Lower lobe of right lung (tissue), 2 donors: ENCODE data around the gene STAM. TPM values are rescaled to one million over a fixed set of nuclear protein-coding genes. Genes with fewer than 3 reads are reported as not detected.
"Not testable (repeated sequence)": the region's sequence is repeated elsewhere in the genome, so short reads cannot be mapped to it uniquely, and the experiment has no call there.

Experiments used
- ATAC-seq, 2 donors: fragments of 200-7000 bp; cut with Tn5 transposase; one replicate each; pipeline ENCODE4 v1.9.1; 2020 to 2022; ENCODE audit warnings: mild to moderate bottlenecking in 2 of 2, moderate library complexity in 2 of 2
- DNase-seq: peaks from one replicate; pipeline ENCODE4 v3.0.0-alpha.2; 2020
- H3K27ac ChIP-seq: fragments of 200-600 bp; one replicate; pipeline ENCODE4 v1.8.0; 2022
- H3K27me3 ChIP-seq: fragments of 200-600 bp; one replicate; pipeline ENCODE4 v1.8.0; 2022; ENCODE audit warnings: low read depth
- H3K36me3 ChIP-seq: fragments of 200-600 bp; one replicate; pipeline ENCODE4 v1.8.0; 2022; ENCODE audit warnings: mild to moderate bottlenecking
- H3K4me1 ChIP-seq: fragments of 200-600 bp; one replicate; pipeline ENCODE4 v1.8.0; 2022
- H3K4me3 ChIP-seq: fragments of 200-600 bp; one replicate; pipeline ENCODE4 v1.8.0; 2022; ENCODE audit warnings: mild to moderate bottlenecking
- H3K9me3 ChIP-seq: fragments of 200-600 bp; one replicate; pipeline ENCODE4 v1.8.0; 2022
- CTCF ChIP-seq: fragments of 200-600 bp; IDR thresholded peaks from one replicate; pipeline ENCODE4 v1.8.0; 2022; ENCODE audit warnings: antibody characterized with exemption, mild to moderate bottlenecking
- intact Hi-C: fragments of 100-400 bp; cut with DNase I; formaldehyde crosslinking; loops from one replicate; pipeline ENCODE4 v1.11.0; 2022
- total RNA-seq: library from RNA; stranded (reverse); fragmentation: NEBNext Ultra II Directional; extraction: Animal tissue kit (Norgen Biotek cat#: 25700); gene quantifications from one replicate; pipeline ENCODE4 v1.2.1, GENCODE V29; 2021
- donor health status: DM: no; HTN: yes; CAD: no; lungs with severe emphysema.

The STAM gene
- total RNA-seq, 1 donor from 2014 or later, result 30.3 TPM

GRCh38 chr10:17622061-17622460, 21.9 kb upstream of the STAM start:
- TF ChIP-seq CTCF, result no peak
- no peak overlapping the region for H3K4me3 ChIP-seq
- peaks cover 7% of the 10 kb centered on the region for H3K4me1 ChIP-seq
- no peaks in the 10 kb centered on the region for H3K36me3 ChIP-seq
- intact Hi-C loops, result no loop called here
- H3K27me3 ChIP-seq, result no peaks in the 10 kb centered on the region
- ATAC-seq (no peak), DNase-seq (no peak)
- H3K27ac ChIP-seq, result no peak overlapping the region
- H3K9me3 ChIP-seq, result no peaks in the 10 kb centered on the region

- no peaks in the 10 kb centered on the region for H3K4me1 ChIP-seq
- no peaks in the 10 kb centered on the region for H3K36me3 ChIP-seq
- no peak overlapping the region for H3K4me3 ChIP-seq
- ATAC-seq (no peak), DNase-seq (no peak)
- intact Hi-C loops, result no loop called here
- H3K27me3 ChIP-seq, result no peaks in the 10 kb centered on the region
- H3K27ac ChIP-seq, result no peak overlapping the region
- no peaks in the 10 kb centered on the region for H3K9me3 ChIP-seq
- TF ChIP-seq CTCF, result no peak
Observed at GRCh38 chr10:17624996-17625395, 19.0 kb upstream of the STAM start.

GRCh38 chr10:17626656-17627055, 17.3 kb upstream of the STAM start:
- ATAC-seq (no peak), DNase-seq (no peak)
- H3K36me3 ChIP-seq, result no peaks in the 10 kb centered on the region
- no peak for TF ChIP-seq CTCF
- intact Hi-C loops, result no loop called here
- no peak overlapping the region for H3K27ac ChIP-seq
- H3K27me3 ChIP-seq, result no peaks in the 10 kb centered on the region
- no peak overlapping the region for H3K4me3 ChIP-seq
- H3K4me1 ChIP-seq, result no peaks in the 10 kb centered on the region
- no peaks in the 10 kb centered on the region for H3K9me3 ChIP-seq

GRCh38 chr10:17632590-17632989, 11.4 kb upstream of the STAM start:
- H3K36me3 ChIP-seq, ATAC-seq, intact Hi-C loops, DNase-seq, H3K27ac ChIP-seq, H3K4me3 ChIP-seq, H3K9me3 ChIP-seq, H3K4me1 ChIP-seq, H3K27me3 ChIP-seq: not testable (repeated sequence)

- TF ChIP-seq CTCF, result no peak
- H3K27ac ChIP-seq, result no peak overlapping the region
- intact Hi-C loops, result no loop called here
- DNase-seq (no peak), ATAC-seq (no peak)
- H3K9me3 ChIP-seq, result no peaks in the 10 kb centered on the region
- no peak overlapping the region for H3K4me3 ChIP-seq
- no peaks in the 10 kb centered on the region for H3K27me3 ChIP-seq
- H3K36me3 ChIP-seq, result no peaks in the 10 kb centered on the region
- no peaks in the 10 kb centered on the region for H3K4me1 ChIP-seq
Observed at GRCh38 chr10:17633353-17633752, 10.6 kb upstream of the STAM start.

GRCh38 chr10:17637869-17638268, 6.1 kb upstream of the STAM start:
- H3K4me3 ChIP-seq, result no peak overlapping the region
- intact Hi-C loops, result no loop called here
- H3K9me3 ChIP-seq, result peaks cover 2% of the 10 kb centered on the region
- H3K36me3 ChIP-seq, result no peaks in the 10 kb centered on the region
- no peak for TF ChIP-seq CTCF
- H3K27me3 ChIP-seq, result no peaks in the 10 kb centered on the region
- H3K27ac ChIP-seq, result no peak overlapping the region
- DNase-seq (no peak), ATAC-seq (no peak)
- peaks cover 7% of the 10 kb centered on the region for H3K4me1 ChIP-seq
